Measurements from ENCODE around the gene C19orf12. TPM values are rescaled to one million over a fixed set of nuclear protein-coding genes. Genes with fewer than 3 reads are reported as not detected.

The C19orf12 gene
- total RNA-seq, 1 experiment from 2014 or later: 15.5 TPM

- ATAC-seq: no peak
- no peaks in the 10 kb centered on the region for H3K27me3 Mint-ChIP-seq (ENCODE audit: low read depth)
- no peak for DNase-seq (ENCODE audit: low spot score)
- TF ChIP-seq SMAD3 (CRISPR knock-in tag; IDR thresholded peaks at IDR 0.05; ENCODE audit: borderline replicate concordance) (no peak), ZNF281 (CRISPR knock-in tag; IDR thresholded peaks at IDR 0.05) (no peak), AR (CRISPR knock-in tag; IDR thresholded peaks at IDR 0.05) (no peak), E2F1 (CRISPR knock-in tag; IDR thresholded peaks at IDR 0.05) (no peak), OVOL2 (CRISPR knock-in tag; IDR thresholded peaks at IDR 0.05; ENCODE audit: borderline replicate concordance) (no peak), E2F4 (CRISPR knock-in tag; IDR thresholded peaks at IDR 0.05; ENCODE audit: borderline replicate concordance, low read depth) (no peak), RELA (CRISPR knock-in tag; IDR thresholded peaks at IDR 0.05; ENCODE audit: borderline replicate concordance) (no peak), JUN (CRISPR knock-in tag; IDR thresholded peaks at IDR 0.05) (no peak), PREB (CRISPR knock-in tag; IDR thresholded peaks at IDR 0.05; ENCODE audit: borderline replicate concordance) (no peak), E2F5 (CRISPR knock-in tag; IDR thresholded peaks at IDR 0.05) (no peak), ATF3 (CRISPR knock-in tag; conservative IDR thresholded peaks at IDR 0.05) (no peak), CBFB (CRISPR knock-in tag; IDR thresholded peaks at IDR 0.05; ENCODE audit: low read depth) (no peak)
- CTCF ChIA-PET: interaction anchor here (0.5 to 6.6 kb wide), 62 partner anchors 8 to 679 kb away, joined by 3 to 70 read pairs (median 4); partner anchors contain the start of genes PLEKHF1 and URI1
- POLR2A ChIA-PET: no interaction called here
- H3K27ac Mint-ChIP-seq: no peak overlapping the region
- no peaks in the 10 kb centered on the region for H3K36me3 Mint-ChIP-seq
- peaks cover 4% of the 10 kb centered on the region; the same call in 1 of the 2 replicates for H3K4me1 Mint-ChIP-seq
- no peaks in the 10 kb centered on the region for H3K9me3 Mint-ChIP-seq
- no peak overlapping the region for H3K4me3 Mint-ChIP-seq
Observed at GRCh38 chr19:29759359-29759758, 44.3 kb upstream of the C19orf12 start.

GRCh38 chr19:29758863-29759262 lies 43.8 kb upstream of the C19orf12 start:
- Mint-ChIP-seq H3K9me3 (no peaks in the 10 kb centered on the region), H3K27me3 (ENCODE audit: low read depth) (no peaks in the 10 kb centered on the region), H3K4me1 (peaks cover 4% of the 10 kb centered on the region; the same call in 1 of the 2 replicates), H3K27ac (no peak overlapping the region), H3K36me3 (no peaks in the 10 kb centered on the region), H3K4me3 (no peak overlapping the region)
- ATAC-seq: no peak
- ChIA-PET CTCF (interaction anchor here (1.1 to 6.6 kb wide), 5 partner anchors 12 to 65 kb away, joined by 3 to 70 read pairs (median 7); no protein-coding TSS in a partner anchor), POLR2A (no interaction called here)
- DNase-seq (ENCODE audit: low spot score): no peak
- no peak for TF ChIP-seq ATF3 (CRISPR knock-in tag; conservative IDR thresholded peaks at IDR 0.05)
- TF ChIP-seq NR3C1 (CRISPR knock-in tag; conservative IDR thresholded peaks at IDR 0.05; ENCODE audit: low read depth): no peak
- no peak for TF ChIP-seq JAZF1 (CRISPR knock-in tag; IDR thresholded peaks at IDR 0.05)
- no peak for TF ChIP-seq NR1H2 (CRISPR knock-in tag; IDR thresholded peaks at IDR 0.05)
- TF ChIP-seq IRF1 (CRISPR knock-in tag; IDR thresholded peaks at IDR 0.05): no peak
- TF ChIP-seq ETV6 (CRISPR knock-in tag; IDR thresholded peaks at IDR 0.05): no peak
- no peak for TF ChIP-seq OVOL2 (CRISPR knock-in tag; IDR thresholded peaks at IDR 0.05; ENCODE audit: borderline replicate concordance)
- TF ChIP-seq USF1 (CRISPR knock-in tag; IDR thresholded peaks at IDR 0.05): no peak
- no peak for TF ChIP-seq SP1 (CRISPR knock-in tag; conservative IDR thresholded peaks at IDR 0.05)
- no peak for TF ChIP-seq ELF4 (CRISPR knock-in tag; IDR thresholded peaks at IDR 0.05; ENCODE audit: low read depth)
